Measurements from ENCODE around the gene RAB29. TPM values are rescaled to one million over a fixed set of nuclear protein-coding genes. Genes with fewer than 3 reads are reported as not detected.

RAB29 gene
- total and polyA plus RNA-seq, 2 experiments from 2014 or later: 16.8 to 18.1 TPM

DNA sequence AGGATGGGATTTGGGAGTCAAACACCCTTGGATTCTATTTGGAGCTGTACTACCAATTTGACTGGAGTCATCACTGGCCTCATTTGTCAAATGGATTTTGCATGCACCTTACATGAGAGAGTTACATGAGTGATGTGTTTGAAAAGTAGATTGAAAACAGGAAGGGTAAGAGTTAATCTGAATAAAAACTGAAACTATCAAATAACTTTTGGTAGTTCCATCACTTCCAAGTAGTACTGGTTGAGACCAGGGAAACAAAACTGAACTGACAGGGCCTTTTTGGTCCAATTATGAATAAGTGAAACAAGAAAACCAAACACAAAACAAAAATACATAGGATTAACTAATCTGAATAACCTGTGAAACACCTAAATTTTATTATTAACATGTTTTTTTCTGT is 55.5 kb downstream of the RAB29 start:
- H3K79me2 ChIP-seq (ENCODE audit: insufficient read depth): peaks cover 47% of the 10 kb centered on the region
- TF ChIP-seq EZH2phosphoT487 (IDR thresholded peaks at IDR 0.05; ENCODE audit: insufficient read depth, low read depth) (no peak), EZH2 (IDR thresholded peaks at IDR 0.05; ENCODE audit: insufficient read depth, poor library complexity, severe bottlenecking) (no peak)
- H3K9me2 ChIP-seq (ENCODE audit: insufficient read depth): no peaks in the 10 kb centered on the region

DNA sequence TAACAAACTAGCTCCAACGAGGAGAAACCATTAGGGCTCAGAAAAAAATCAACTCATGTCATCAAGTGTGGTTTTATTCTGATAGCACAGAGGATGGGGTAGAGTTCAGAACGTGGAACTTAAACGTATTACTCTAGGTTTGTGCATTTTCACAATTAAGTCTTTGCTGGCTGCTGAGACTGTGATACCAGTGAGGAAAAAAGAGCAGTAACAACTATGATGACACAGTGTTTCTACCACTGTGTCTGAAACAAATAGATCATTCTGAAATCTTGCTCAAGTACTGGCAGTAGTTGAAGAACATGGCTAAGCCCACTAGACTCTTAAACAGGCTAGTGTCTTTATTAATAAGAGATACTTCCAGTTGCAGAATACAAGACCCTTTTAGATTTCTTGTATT is 56.3 kb downstream of the RAB29 start:
- in situ Hi-C loops (cut with MboI): no loop called here
- DNase-seq: no peak
- no peak overlapping the region for H3K9ac ChIP-seq
- WGBS, 2 experiments (ENCODE audit: low coverage in 1 of 2, low lambda C conversion rate in 2 of 2, missing lambda C conversion rate in 2 of 2): 95 to 96% methylated on average over 3 of the region's 3 CpGs
- H3K4me1 ChIP-seq (ENCODE audit: insufficient read depth): no peaks in the 10 kb centered on the region
- H3K4me2 ChIP-seq (ENCODE audit: unreplicated experiment): no peak overlapping the region
- no peaks in the 10 kb centered on the region for H3K9me3 ChIP-seq (ENCODE audit: low read depth)
- H4K20me1 ChIP-seq (ENCODE audit: insufficient read depth): no peaks in the 10 kb centered on the region
- TF ChIP-seq EZH2phosphoT487 (IDR thresholded peaks at IDR 0.05; ENCODE audit: insufficient read depth, low read depth) (no peak), EZH2 (IDR thresholded peaks at IDR 0.05; ENCODE audit: insufficient read depth, poor library complexity, severe bottlenecking) (no peak)
- no peak overlapping the region for H3K27ac ChIP-seq
- H3K4me3 ChIP-seq: no peak overlapping the region
- H3K9me2 ChIP-seq (ENCODE audit: insufficient read depth): no peaks in the 10 kb centered on the region
- H2AFZ ChIP-seq: no peak overlapping the region
- peaks cover 41% of the 10 kb centered on the region for H3F3A ChIP-seq (ENCODE audit: insufficient read depth)
- no peaks in the 10 kb centered on the region for H3K27me3 ChIP-seq (replicated peaks; ENCODE audit: insufficient read depth)
- H3K36me3 ChIP-seq (ENCODE audit: low read depth): peaks cover 81% of the 10 kb centered on the region
- peaks cover 40% of the 10 kb centered on the region for H3K79me2 ChIP-seq (ENCODE audit: insufficient read depth)

More for the DNA sequence above, 55.5 kb downstream of the RAB29 start:
- Histone ChIP-seq H3K9ac (no peak overlapping the region), H4K20me1 (ENCODE audit: insufficient read depth) (no peaks in the 10 kb centered on the region), H3K36me3 (ENCODE audit: low read depth) (peaks cover 82% of the 10 kb centered on the region), H3K4me1 (ENCODE audit: insufficient read depth) (no peaks in the 10 kb centered on the region), H3K9me3 (ENCODE audit: low read depth) (no peaks in the 10 kb centered on the region), H3K27ac (no peak overlapping the region), H3K27me3 (replicated peaks; ENCODE audit: insufficient read depth) (no peaks in the 10 kb centered on the region), H3F3A (ENCODE audit: insufficient read depth) (peaks cover 34% of the 10 kb centered on the region), H3K4me3 (no peak overlapping the region), H2AFZ (no peak overlapping the region), H3K4me2 (ENCODE audit: unreplicated experiment) (no peak overlapping the region)
- no peak for DNase-seq
- in situ Hi-C loops (cut with MboI): no loop called here

Small RNAs within 50 kb of the gene (small RNA-seq; reads per million reads assigned to genes)
- not detected for gene RF00139 (ENCODE audit: low read depth, low replicate concordance)

Other genes with a start within 250 kb of the RAB29 start
- gene ELK4, start 143.5 kb downstream of the RAB29 start, total RNA-seq (2014; rRNA removed; shearing (Covaris generic)): 15.2 and 16.4 TPM in 2 replicates
- gene ELK4, start 143.5 kb downstream of the RAB29 start, polyA plus RNA-seq (2016; fragmentation: Nextera tagmentation; extraction: Ambion mirVana): 4.4 and 5.1 TPM in 2 replicates
- 1.2 and 1.8 TPM in 2 replicates for gene SLC45A3, start 95.0 kb downstream of the RAB29 start, total RNA-seq (2014; rRNA removed; shearing (Covaris generic))
- 0.18 and 0.38 TPM in 2 replicates for gene SLC45A3, start 95.0 kb downstream of the RAB29 start, polyA plus RNA-seq (2016; fragmentation: Nextera tagmentation; extraction: Ambion mirVana)
- 122 and 125 TPM in 2 replicates for gene NUCKS1, start 25.3 kb downstream of the RAB29 start, total RNA-seq (2014; rRNA removed; shearing (Covaris generic))
- gene NUCKS1, start 25.3 kb downstream of the RAB29 start, polyA plus RNA-seq (2016; fragmentation: Nextera tagmentation; extraction: Ambion mirVana): 69.2 and 69.9 TPM in 2 replicates
- gene SLC41A1, start 37.7 kb upstream of the RAB29 start, total RNA-seq (2014; rRNA removed; shearing (Covaris generic)): 22.4 and 24.4 TPM in 2 replicates
- gene SLC41A1, start 37.7 kb upstream of the RAB29 start, polyA plus RNA-seq (2016; fragmentation: Nextera tagmentation; extraction: Ambion mirVana): 21.3 and 22.7 TPM in 2 replicates
- 0.22 TPM in 1 of 2 replicates, not detected in the other for gene PM20D1, start 74.7 kb upstream of the RAB29 start, total RNA-seq (2014; rRNA removed; shearing (Covaris generic))
- 0.11 TPM in 1 of 2 replicates, not detected in the other for gene PM20D1, start 74.7 kb upstream of the RAB29 start, polyA plus RNA-seq (2016; fragmentation: Nextera tagmentation; extraction: Ambion mirVana)
- gene SLC26A9, start 168.0 kb upstream of the RAB29 start, total RNA-seq (2014; rRNA removed; shearing (Covaris generic)): not detected in 2 replicates
- gene SLC26A9, start 168.0 kb upstream of the RAB29 start, polyA plus RNA-seq (2016; fragmentation: Nextera tagmentation; extraction: Ambion mirVana): not detected in 2 replicates
- 2.8 and 7.1 TPM in 2 replicates for gene RAB7B, start 227.9 kb upstream of the RAB29 start, total RNA-seq (2014; rRNA removed; shearing (Covaris generic))
- gene RAB7B, start 227.9 kb upstream of the RAB29 start, polyA plus RNA-seq (2016; fragmentation: Nextera tagmentation; extraction: Ambion mirVana): 7.6 and 7.7 TPM in 2 replicates
- gene CTSE, start 248.4 kb upstream of the RAB29 start, total RNA-seq (2014; rRNA removed; shearing (Covaris generic)): not detected in 2 replicates
- not detected in 2 replicates for gene CTSE, start 248.4 kb upstream of the RAB29 start, polyA plus RNA-seq (2016; fragmentation: Nextera tagmentation; extraction: Ambion mirVana)

Data from GM23248 (cell line).